Brain microvascular endothelial cell (primary cell): Measurements from ENCODE around the gene FAT2.

ENCODE experiments used
- DNase-seq: peaks from one replicate; pipeline ENCODE4 v3.0.0-alpha.2; 2020
- H3K27ac ChIP-seq: fragments of 250-450 bp; sonication (Bioruptor Pico); 2 replicates; pipeline ENCODE4 v1.5.1; 2020; ENCODE audit warnings: mild to moderate bottlenecking, moderate library complexity
- H3K27me3 ChIP-seq: fragments of 250-450 bp; sonication (Bioruptor Pico); replicated peaks from 2 replicates; pipeline ENCODE4 v1.5.1; 2020; ENCODE audit warnings: mild to moderate bottlenecking
- H3K36me3 ChIP-seq: fragments of 250-450 bp; sonication (Bioruptor Pico); replicated peaks from 2 replicates; pipeline ENCODE4 v1.5.1; 2020; ENCODE audit warnings: mild to moderate bottlenecking
- H3K4me3 ChIP-seq: 2 replicates; pipeline ENCODE4 v1.5.1; 2011; ENCODE audit warnings: low read depth, mild to moderate bottlenecking, control low read depth, low read length, moderate library complexity
- in situ Hi-C: cut with HindIII; loops from 2 replicates; pipeline ENCODE4 v1.10.0; 2017; ENCODE audit warnings: low sequenced_read_pairs, low pct_ligation_motif_present
- TF ChIP-seq, protein P1 (sequence below): IDR thresholded peaks from 2 replicates; pipeline ENCODE4 v1.5.1; 2011; ENCODE audit warnings: low read depth, mild to moderate bottlenecking, moderate library complexity, low read length, control low read depth, inconsistent platforms; ENCODE audit errors: missing control alignments

FAT2 gene

GRCh38 chr5:151607304-151607703, 16.2 kb upstream of the FAT2 start:
- H3K4me3 ChIP-seq, result no peak overlapping the region
- TF ChIP-seq, protein P1, sequence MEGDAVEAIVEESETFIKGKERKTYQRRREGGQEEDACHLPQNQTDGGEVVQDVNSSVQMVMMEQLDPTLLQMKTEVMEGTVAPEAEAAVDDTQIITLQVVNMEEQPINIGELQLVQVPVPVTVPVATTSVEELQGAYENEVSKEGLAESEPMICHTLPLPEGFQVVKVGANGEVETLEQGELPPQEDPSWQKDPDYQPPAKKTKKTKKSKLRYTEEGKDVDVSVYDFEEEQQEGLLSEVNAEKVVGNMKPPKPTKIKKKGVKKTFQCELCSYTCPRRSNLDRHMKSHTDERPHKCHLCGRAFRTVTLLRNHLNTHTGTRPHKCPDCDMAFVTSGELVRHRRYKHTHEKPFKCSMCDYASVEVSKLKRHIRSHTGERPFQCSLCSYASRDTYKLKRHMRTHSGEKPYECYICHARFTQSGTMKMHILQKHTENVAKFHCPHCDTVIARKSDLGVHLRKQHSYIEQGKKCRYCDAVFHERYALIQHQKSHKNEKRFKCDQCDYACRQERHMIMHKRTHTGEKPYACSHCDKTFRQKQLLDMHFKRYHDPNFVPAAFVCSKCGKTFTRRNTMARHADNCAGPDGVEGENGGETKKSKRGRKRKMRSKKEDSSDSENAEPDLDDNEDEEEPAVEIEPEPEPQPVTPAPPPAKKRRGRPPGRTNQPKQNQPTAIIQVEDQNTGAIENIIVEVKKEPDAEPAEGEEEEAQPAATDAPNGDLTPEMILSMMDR, result no peak
- H3K27ac ChIP-seq, result no peak overlapping the region
- no peaks in the 10 kb centered on the region for H3K36me3 ChIP-seq
- no peak for DNase-seq
- in situ Hi-C loops, result no loop called here
- H3K27me3 ChIP-seq, result no peaks in the 10 kb centered on the region

- in situ Hi-C loops, result no loop called here
- TF ChIP-seq, protein P1, result no peak
- H3K36me3 ChIP-seq, result no peaks in the 10 kb centered on the region
- no peaks in the 10 kb centered on the region for H3K27me3 ChIP-seq
- H3K4me3 ChIP-seq, result no peak overlapping the region
- DNase-seq, result no peak
- H3K27ac ChIP-seq, result no peak overlapping the region
Measured at GRCh38 chr5:151605559-151605958, 14.4 kb upstream of the FAT2 start.

DNA sequence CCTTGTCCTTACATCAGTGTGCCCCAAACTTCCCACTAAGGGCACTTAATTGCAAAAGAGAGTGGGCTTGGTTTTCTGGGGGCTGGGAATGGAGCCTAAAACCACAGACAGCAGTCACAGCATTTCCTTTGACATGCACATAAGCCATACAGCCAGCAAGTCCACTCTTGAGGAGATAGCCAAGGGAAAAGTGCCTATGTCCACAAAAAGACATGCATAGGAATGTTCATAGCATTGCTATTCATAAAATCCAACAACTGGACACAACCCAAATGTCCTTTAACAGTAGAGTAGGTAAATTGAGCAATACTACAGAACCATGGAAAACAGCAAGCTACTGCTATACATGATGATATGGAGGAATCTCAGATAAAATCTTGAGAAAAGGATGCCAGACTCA, 11.7 kb upstream of the FAT2 start:
- Histone ChIP-seq H3K27me3 (no peaks in the 10 kb centered on the region), H3K4me3 (no peak overlapping the region), H3K36me3 (no peaks in the 10 kb centered on the region), H3K27ac (no peak overlapping the region)
- TF ChIP-seq, protein P1, result no peak
- DNase-seq, result no peak
- in situ Hi-C loops, result no loop called here

DNA sequence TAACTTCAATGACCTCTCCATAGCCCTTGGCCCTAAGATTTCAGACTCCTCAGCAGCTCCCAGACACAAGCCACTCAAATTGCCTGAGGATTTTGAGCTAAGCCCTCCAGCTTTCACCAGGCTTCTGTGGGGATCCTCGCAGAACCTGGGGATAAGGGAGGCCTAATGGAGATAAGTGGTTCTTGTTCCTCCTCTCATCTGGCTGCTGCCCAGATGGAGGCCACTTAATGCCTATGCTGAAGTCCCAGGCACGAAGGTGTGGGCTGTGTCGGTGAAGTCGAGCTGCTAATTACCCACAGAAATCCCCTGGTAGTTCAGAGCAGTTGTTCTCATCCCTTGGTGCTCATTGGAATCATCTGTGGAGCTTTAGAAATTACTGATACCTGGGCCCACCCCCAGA, 10.3 kb upstream of the FAT2 start:
- no peak overlapping the region for H3K4me3 ChIP-seq
- no peak for DNase-seq
- TF ChIP-seq, protein P1, result no peak
- no peak overlapping the region for H3K27ac ChIP-seq
- no peaks in the 10 kb centered on the region for H3K36me3 ChIP-seq
- in situ Hi-C loops, result no loop called here
- H3K27me3 ChIP-seq, result no peaks in the 10 kb centered on the region

DNA sequence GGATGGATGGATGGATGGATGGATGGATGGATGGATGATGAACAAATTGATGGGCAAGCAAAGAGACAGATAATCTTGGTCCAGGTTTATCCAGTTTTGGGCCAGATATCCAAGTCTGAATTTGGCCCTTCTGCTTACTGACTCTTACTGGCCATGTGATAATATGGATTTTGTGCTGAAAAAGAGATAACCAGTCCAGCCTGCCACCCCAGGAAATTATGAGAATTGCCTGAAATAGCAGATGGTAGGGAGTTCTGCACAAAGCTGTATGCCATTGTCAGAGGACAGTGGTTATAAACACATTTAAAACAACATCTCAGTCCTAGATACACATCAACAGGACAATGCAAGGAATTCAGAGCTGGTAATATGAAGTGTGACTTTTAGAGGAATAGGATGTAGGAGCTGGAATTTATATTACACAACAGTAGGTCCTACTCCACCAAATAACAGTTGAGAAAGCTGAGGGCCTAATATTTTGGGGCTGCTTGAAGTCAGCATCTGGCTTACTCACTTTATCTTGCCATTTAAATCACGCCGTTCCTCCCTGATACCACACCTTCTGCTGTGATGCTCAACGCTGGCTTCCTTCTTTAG, 9.0 kb upstream of the FAT2 start:
- Histone ChIP-seq H3K27ac (no peak overlapping the region), H3K4me3 (no peak overlapping the region), H3K36me3 (no peaks in the 10 kb centered on the region), H3K27me3 (no peaks in the 10 kb centered on the region)
- TF ChIP-seq, protein P1, result no peak
- no peak for DNase-seq
- in situ Hi-C loops, result no loop called here

GRCh38 chr5:151598984-151599383, 7.9 kb upstream of the FAT2 start:
- Histone ChIP-seq H3K27ac (no peak overlapping the region), H3K36me3 (no peaks in the 10 kb centered on the region), H3K4me3 (no peak overlapping the region), H3K27me3 (no peaks in the 10 kb centered on the region)
- no peak for DNase-seq
- in situ Hi-C loops, result no loop called here
- TF ChIP-seq, protein P1, result no peak
